Brain microvascular endothelial cell (primary cell): ENCODE results near the gene SUSD6.
"Not testable (repeated sequence)": the region's sequence is repeated elsewhere in the genome, so short reads cannot be mapped to it uniquely, and the experiment has no call there.

Source experiments
- DNase-seq: peaks from one replicate; pipeline ENCODE4 v3.0.0-alpha.2; 2020
- H3K27ac ChIP-seq: fragments of 250-450 bp; sonication (Bioruptor Pico); 2 replicates; pipeline ENCODE4 v1.5.1; 2020; ENCODE audit warnings: mild to moderate bottlenecking, moderate library complexity
- H3K27me3 ChIP-seq: fragments of 250-450 bp; sonication (Bioruptor Pico); replicated peaks from 2 replicates; pipeline ENCODE4 v1.5.1; 2020; ENCODE audit warnings: mild to moderate bottlenecking
- H3K36me3 ChIP-seq: fragments of 250-450 bp; sonication (Bioruptor Pico); replicated peaks from 2 replicates; pipeline ENCODE4 v1.5.1; 2020; ENCODE audit warnings: mild to moderate bottlenecking
- H3K4me3 ChIP-seq: 2 replicates; pipeline ENCODE4 v1.5.1; 2011; ENCODE audit warnings: low read depth, mild to moderate bottlenecking, control low read depth, low read length, moderate library complexity
- in situ Hi-C: cut with HindIII; loops from 2 replicates; pipeline ENCODE4 v1.10.0; 2017; ENCODE audit warnings: low sequenced_read_pairs, low pct_ligation_motif_present
- TF ChIP-seq, protein P1 (sequence below): IDR thresholded peaks from 2 replicates; pipeline ENCODE4 v1.5.1; 2011; ENCODE audit warnings: low read depth, mild to moderate bottlenecking, moderate library complexity, low read length, control low read depth, inconsistent platforms; ENCODE audit errors: missing control alignments

The SUSD6 gene

DNA sequence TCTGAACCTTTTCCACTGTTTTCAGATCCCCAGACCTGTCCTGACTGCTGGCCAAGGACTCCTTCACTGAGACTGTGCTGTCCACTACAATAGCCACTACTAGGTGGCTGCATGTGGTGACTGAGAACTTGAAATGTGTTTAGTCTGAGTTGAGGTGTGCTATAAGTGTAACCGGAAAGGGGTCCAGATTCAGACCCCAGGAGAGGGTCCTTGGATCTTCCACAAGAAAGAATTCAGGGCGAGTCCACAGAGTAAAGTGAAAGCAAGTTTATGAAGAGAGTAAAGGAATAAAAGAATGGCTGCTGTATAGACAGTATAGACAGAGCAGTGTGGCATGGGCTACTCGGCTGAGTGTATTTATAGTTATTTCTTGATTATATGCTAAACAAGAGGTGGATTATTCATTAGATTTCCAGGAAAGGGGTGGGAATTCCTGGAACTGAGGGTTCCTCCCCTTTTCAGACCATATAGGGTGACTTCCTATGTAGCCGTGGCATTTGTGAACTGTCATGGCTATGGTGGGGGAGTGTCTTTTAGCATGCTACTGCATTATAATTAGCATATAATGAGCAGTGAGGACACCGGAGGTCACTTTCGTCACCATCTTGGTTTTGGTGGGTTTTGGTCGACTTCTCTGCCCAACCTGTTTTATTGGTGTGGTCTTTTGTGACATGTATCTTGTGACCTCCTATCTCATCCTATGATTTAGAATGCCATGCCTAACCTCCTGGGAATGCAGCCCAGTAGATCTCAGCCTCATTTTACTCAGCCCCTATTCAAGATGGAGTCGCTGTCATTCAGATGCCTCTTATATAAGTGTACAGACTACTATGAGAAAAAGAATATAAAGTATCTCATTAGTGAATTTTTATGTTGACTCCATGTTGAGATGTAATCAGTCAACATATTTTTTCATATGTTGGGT, 85.5 kb downstream of the SUSD6 start:
- no peak overlapping the region for H3K27ac ChIP-seq
- no peak for DNase-seq
- TF ChIP-seq, protein P1, sequence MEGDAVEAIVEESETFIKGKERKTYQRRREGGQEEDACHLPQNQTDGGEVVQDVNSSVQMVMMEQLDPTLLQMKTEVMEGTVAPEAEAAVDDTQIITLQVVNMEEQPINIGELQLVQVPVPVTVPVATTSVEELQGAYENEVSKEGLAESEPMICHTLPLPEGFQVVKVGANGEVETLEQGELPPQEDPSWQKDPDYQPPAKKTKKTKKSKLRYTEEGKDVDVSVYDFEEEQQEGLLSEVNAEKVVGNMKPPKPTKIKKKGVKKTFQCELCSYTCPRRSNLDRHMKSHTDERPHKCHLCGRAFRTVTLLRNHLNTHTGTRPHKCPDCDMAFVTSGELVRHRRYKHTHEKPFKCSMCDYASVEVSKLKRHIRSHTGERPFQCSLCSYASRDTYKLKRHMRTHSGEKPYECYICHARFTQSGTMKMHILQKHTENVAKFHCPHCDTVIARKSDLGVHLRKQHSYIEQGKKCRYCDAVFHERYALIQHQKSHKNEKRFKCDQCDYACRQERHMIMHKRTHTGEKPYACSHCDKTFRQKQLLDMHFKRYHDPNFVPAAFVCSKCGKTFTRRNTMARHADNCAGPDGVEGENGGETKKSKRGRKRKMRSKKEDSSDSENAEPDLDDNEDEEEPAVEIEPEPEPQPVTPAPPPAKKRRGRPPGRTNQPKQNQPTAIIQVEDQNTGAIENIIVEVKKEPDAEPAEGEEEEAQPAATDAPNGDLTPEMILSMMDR = no peak

DNA sequence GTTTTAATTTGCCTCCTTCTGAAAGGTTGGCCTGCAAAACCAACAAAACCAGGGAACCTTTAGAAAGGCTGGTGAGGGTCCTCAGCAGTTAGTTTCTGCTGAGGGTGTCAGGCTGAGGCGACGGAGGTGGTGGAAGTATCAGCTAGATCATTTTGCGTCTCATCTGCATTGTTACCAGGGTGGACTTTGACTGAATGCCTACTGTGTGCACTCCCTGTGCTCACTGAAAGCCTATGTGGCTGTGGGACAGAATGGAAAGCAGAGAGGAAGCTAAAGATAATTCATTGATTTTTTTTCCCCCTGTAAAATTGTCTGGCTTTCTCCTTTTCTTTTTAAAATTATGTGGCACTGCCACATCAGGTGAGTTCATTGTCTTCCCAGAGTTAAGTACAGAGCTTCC, 87.2 kb downstream of the SUSD6 start:
- DNase-seq = no peak
- H3K27me3 ChIP-seq = no peaks in the 10 kb centered on the region
- TF ChIP-seq, protein P1 = no peak
- no peaks in the 10 kb centered on the region for H3K36me3 ChIP-seq
- no peak overlapping the region for H3K4me3 ChIP-seq
- no peak overlapping the region for H3K27ac ChIP-seq
- in situ Hi-C loops = no loop called here

More for the DNA sequence above, 85.5 kb downstream of the SUSD6 start:
- H3K36me3 ChIP-seq = no peaks in the 10 kb centered on the region
- no peak overlapping the region for H3K4me3 ChIP-seq
- no peaks in the 10 kb centered on the region for H3K27me3 ChIP-seq
- in situ Hi-C loops = no loop called here

DNA sequence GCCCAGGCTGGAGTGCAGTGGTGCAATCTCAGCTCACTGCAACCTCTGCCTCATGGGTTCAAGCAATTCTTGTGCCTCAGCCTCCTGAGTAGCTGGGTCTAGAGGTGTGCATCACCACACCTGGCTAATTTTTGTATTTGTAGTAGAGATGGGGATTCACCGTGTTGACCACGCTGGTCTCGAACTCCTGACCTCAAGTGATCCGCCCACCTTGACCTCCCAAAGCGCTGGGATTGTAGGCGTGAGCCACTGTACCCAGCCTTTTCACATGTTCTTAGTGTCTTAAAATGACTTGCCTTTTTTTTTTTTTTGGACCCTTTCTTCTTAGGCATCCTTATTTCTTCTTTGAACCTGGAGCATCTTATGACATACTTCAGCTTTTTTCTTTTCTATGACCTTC, 87.8 kb downstream of the SUSD6 start:
- DNase-seq, H3K4me3 ChIP-seq, H3K36me3 ChIP-seq, in situ Hi-C loops, H3K27ac ChIP-seq, H3K27me3 ChIP-seq: not testable (repeated sequence)

DNA sequence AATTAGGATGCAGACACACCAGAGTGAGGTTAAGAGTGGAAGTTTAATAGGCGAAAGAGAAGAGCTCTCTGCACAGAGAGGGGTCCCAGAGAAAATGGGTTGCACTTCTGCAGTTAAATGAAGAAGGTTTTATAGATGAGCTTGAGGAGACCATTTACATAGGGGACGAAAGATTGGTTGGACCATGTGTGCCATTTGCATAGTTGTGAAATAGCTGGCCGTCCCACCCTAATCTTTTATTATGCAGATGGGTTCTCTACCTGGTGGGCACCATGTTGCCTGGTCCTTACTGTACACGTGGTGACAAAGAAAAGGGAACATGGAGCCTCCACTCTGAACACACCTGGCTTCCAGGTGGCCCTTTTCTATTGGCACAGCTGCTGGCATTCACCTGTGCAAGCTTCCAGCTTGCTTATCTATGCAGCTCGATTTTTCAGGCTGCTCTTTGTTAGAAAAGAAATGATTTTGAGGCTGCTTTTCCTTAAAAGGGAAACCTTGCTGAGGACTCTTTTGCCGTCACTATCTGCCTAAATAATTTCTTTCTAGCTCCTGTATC, 88.4 kb downstream of the SUSD6 start:
- DNase-seq = no peak
- Histone ChIP-seq H3K27me3 (no peaks in the 10 kb centered on the region), H3K36me3 (no peaks in the 10 kb centered on the region), H3K27ac (no peak overlapping the region), H3K4me3 (no peak overlapping the region)
- in situ Hi-C loops = no loop called here
- TF ChIP-seq, protein P1 = no peak

DNA sequence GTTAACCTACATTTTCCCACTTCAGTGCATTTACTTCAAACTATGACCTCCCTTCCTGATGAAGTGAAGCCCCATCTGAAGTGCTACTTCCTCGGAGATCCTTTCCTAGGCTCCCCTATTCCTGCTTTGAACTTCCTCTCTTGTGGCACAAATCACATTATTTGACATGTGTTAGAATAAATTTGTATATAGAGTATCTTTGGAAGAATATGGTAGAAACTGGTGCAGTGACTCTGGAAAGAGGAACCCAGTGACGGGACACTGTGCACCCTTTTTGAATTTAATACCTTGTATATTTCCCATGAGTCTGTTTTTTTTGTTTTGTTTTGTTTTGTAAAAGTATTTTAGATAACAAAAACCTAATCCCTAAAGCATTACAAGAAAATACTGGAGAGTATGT, 89.2 kb downstream of the SUSD6 start:
- TF ChIP-seq, protein P1 = no peak
- H3K4me3 ChIP-seq = no peak overlapping the region
- in situ Hi-C loops = no loop called here
- no peak for DNase-seq
- no peak overlapping the region for H3K27ac ChIP-seq
- no peaks in the 10 kb centered on the region for H3K36me3 ChIP-seq
- no peaks in the 10 kb centered on the region for H3K27me3 ChIP-seq

DNA sequence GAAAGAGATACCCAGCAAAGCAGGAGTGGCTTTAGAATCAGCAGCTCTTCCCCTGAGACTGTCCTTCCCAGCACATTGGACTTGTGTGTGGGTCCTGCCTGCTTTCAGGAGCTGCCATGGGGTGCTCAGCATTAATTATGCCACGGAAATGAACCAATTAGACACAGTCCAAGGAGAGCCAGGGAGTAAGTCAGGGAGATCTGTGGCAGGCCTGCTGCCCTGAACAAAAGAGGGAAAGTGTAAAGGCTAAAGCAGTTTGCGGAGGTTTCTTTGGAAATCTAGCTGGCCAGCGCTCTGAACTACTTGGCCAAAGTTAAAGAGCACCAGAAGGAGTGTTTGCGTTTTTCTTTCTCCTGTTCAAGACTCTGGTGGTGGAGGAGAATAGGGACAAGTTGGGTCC, 89.9 kb downstream of the SUSD6 start:
- H3K4me3 ChIP-seq = no peak overlapping the region
- no peak overlapping the region for H3K27ac ChIP-seq
- no peaks in the 10 kb centered on the region for H3K27me3 ChIP-seq
- in situ Hi-C loops = no loop called here
- no peaks in the 10 kb centered on the region for H3K36me3 ChIP-seq
- DNase-seq = no peak
- TF ChIP-seq, protein P1 = no peak
